AG04449 (cell line): ENCODE measurements around the gene NDUFA8.
A peak's percentile ranks its signal among the peaks of the same experiment; 100 is the strongest.

Experiments
- CTCF ChIA-PET: fragments of 350-600 bp; formaldehyde crosslinking; extraction: SDS; loops from one replicate; lab custom pipeline; 2021; ENCODE audit warnings: antibody characterized with exemption; lab: Yijun Ruan, JAX
- POLR2A ChIA-PET: fragments of 400-600, 350-600 bp; formaldehyde crosslinking; extraction: SDS; loops from one replicate; lab custom pipeline; 2020; ENCODE audit warnings: antibody characterized with exemption, inconsistent platforms; lab: Yijun Ruan, JAX
- DNase-seq: peaks from one replicate; pipeline ENCODE4 v3.0.0-alpha.2; 2010; ENCODE audit warnings: low read depth, low spot score
- H3K4me3 ChIP-seq: 2 replicates; pipeline ENCODE4 v1.5.1; 2011; ENCODE audit warnings: low read depth, mild to moderate bottlenecking, control low read depth, low read length
- CTCF ChIP-seq: IDR thresholded peaks from one replicate; pipeline ENCODE4 v1.5.1; 2011; ENCODE audit warnings: mild to moderate bottlenecking, moderate library complexity, low read length, control low read depth, inconsistent platforms; ENCODE audit not compliant: insufficient read depth; ENCODE audit errors: missing control alignments

NDUFA8 gene

GRCh38 chr9:122159026-122159924 lies at the start of gene NDUFA8, which contains the start of gene MORN5:
TSS of gene NDUFA8 (minus strand) at chr9:122159779. CDS start at chr9:122159677, 102 bp downstream.
TSS of gene MORN5 (plus strand) at chr9:122159908. CDS start at chr9:122159973, 65 bp downstream.
- TF ChIP-seq CTCF: no peak

DNA sequence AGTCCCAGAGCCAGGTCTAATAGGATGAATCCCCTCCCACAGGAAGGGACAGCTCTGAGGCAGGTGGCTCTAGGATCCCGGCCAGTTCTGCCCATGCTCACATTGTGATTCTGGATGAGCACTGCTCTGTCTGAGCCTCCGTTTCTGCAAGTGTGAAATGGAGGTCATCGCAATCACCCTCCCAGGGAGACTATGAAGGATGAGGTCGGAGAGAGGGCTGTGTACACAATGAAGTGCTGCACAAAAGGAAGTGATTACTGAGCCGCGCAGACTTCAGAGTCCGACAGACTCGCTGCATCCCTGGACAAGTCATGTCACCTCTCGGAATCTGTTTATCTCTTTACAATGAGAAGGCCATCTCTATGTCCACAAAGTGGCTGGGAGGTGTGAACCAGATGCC lies 47.5 kb upstream of the NDUFA8 start:
- ChIA-PET POLR2A (interaction anchor here (0.6 kb wide), 1 partner anchor 43 kb away, joined by 3 read pairs; no protein-coding TSS in a partner anchor), CTCF (no interaction called here)
- DNase-seq: no peak
- no peak overlapping the region for H3K4me3 ChIP-seq
- TF ChIP-seq CTCF: no peak

More at GRCh38 chr9:122159026-122159924, at the start of gene NDUFA8, which contains the start of gene MORN5:
- ChIA-PET POLR2A (no interaction called here), CTCF (interaction anchor here (0.9 to 7.6 kb wide), 11 partner anchors 11 to 191 kb away, joined by 3 to 66 read pairs (median 4); no protein-coding TSS in a partner anchor)
- DNase-seq: peak; percentile 57
- H3K4me3 ChIP-seq: peak within 1 kb of the TSS; percentile 99

DNA sequence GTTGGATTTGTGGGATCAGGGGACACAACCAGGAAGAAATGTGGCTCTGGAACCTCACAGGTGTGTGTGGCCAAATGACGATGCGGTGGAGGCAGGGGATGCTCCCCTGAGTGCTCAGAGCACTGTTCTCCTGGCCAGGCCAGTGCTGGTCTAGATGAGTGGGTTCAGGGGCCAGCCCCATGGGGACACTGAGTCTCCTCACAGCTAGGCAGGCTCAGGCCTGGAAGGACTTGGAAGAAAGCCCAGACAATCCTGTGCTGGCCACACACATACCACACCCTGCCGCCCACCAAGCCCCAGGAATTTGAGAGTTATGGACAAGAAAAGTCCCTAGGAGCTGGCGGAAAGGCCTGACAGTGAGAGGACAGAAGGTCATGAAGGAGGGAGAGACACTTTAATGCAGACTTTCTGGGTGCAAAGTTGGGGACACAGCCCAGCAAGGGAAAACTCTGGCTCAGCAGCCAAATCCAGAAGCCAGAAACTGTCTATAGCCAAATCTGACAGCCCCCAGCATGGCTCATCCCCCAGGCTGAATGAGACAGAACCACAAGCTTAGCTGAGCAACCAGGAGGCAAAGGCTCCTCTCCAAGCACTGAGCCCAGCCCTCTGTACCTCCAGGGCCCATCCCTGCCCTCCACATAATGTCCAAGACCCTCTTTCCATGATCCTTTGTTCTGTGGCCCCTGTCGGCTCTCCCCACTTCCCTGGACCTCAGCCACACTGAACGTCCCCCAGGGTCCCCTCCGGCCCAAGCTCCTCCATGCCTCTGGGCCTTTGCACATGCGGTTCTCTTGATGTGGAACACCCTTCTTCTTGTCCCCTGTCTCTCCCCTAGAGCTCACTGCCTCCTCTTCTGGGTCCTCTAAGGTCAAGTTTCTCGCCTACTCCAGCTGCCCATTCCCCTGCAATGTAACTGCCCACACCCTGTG lies 46.8 kb upstream of the NDUFA8 start:
- DNase-seq: peak; percentile 42
- POLR2A ChIA-PET: interaction anchor here (0.6 kb wide), 1 partner anchor 42 kb away, joined by 3 read pairs; no protein-coding TSS in a partner anchor
- no peak overlapping the region for H3K4me3 ChIP-seq
- no peak for TF ChIP-seq CTCF
- CTCF ChIA-PET: interaction anchor here (0.5 to 0.7 kb wide), 2 partner anchors 257 to 527 kb away, joined by 3 read pairs; no protein-coding TSS in a partner anchor

DNA sequence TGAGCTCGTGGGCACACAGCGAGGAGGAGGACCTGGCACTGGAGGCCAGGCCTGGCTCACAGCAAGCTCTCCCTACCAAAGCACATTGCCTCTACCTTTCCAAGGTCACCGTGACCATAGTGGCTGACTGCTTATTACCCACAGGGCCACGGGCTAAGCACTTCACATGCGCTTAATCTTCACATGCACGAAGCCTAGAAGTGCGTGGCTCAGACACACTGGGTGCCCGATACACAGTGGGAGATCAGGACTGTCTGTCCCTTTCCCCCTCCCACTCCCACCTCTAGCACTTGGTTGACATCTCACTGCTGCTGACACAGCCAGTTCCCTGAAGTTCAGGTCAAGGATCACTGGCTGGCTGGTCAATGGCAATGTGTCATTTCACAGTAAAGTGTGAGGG lies 45.6 kb upstream of the NDUFA8 start:
- ChIA-PET POLR2A (no interaction called here), CTCF (no interaction called here)
- H3K4me3 ChIP-seq: no peak overlapping the region
- no peak for DNase-seq
- no peak for TF ChIP-seq CTCF

- ChIA-PET CTCF (interaction anchor here (1.3 kb wide), 1 partner anchor 12 kb away, joined by 3 read pairs; no protein-coding TSS in a partner anchor), POLR2A (no interaction called here)
- H3K4me3 ChIP-seq: no peak overlapping the region
- no peak for TF ChIP-seq CTCF
- no peak for DNase-seq
Observed at GRCh38 chr9:122204491-122204890, 44.9 kb upstream of the NDUFA8 start.
